Nephron progenitor cell (in vitro differentiated cells): ENCODE data around the gene INSC.
A peak's percentile ranks its signal among the peaks of the same experiment; 100 is the strongest.

Source experiments
- DNase-seq: peaks from one replicate; pipeline ENCODE4 v3.0.0; 2021
- H3K27ac Mint-ChIP-seq: 2 replicates; pipeline ENCODE4 v1.8.0; 2021; ENCODE audit warnings: mild to moderate bottlenecking, moderate library complexity, mixed read lengths
- H3K27me3 Mint-ChIP-seq: 2 replicates; pipeline ENCODE4 v1.8.0; 2021; ENCODE audit warnings: mild to moderate bottlenecking, low read depth, mixed read lengths; ENCODE audit not compliant: poor library complexity
- H3K36me3 Mint-ChIP-seq: 2 replicates; pipeline ENCODE4 v1.8.0; 2021; ENCODE audit warnings: low read depth, mixed read lengths
- H3K4me1 Mint-ChIP-seq: 2 replicates; pipeline ENCODE4 v1.8.0; 2021; ENCODE audit warnings: mixed read lengths
- H3K4me3 Mint-ChIP-seq: 2 replicates; pipeline ENCODE4 v1.8.0; 2021; ENCODE audit warnings: mild to moderate bottlenecking, moderate library complexity, mixed read lengths
- H3K9me3 Mint-ChIP-seq: 2 replicates; pipeline ENCODE4 v1.8.0; 2021; ENCODE audit warnings: mild to moderate bottlenecking, moderate library complexity, mixed read lengths
- TF ChIP-seq, protein P1 (sequence below): fragments of 200-600 bp; sonication (generic); IDR thresholded peaks from 2 replicates; pipeline ENCODE4 v1.5.0; 2021; ENCODE audit warnings: antibody characterized with exemption

The INSC gene

DNA sequence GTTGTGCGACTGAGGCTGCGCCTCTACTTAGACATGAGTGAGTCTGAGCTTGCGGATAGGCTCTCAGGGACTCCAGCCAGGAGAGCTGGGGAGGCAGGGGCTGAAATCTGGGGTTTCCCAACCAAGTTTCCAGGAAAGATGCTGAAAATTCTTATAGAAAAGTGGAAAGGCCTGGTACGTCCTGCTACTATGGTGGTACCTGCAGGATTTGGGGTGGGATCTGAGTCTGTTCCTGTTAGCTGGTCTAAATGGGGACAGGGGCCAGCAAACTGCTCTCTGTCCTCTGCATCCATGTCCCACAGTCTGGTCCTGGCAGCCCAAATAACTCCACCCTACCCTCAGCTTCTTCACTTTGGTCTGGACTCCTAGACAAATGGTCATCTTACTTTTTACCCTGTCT, 86.9 kb downstream of the INSC start:
- Mint-ChIP-seq H3K27me3 (peaks cover 23% of the 10 kb centered on the region), H3K4me1 (no peaks in the 10 kb centered on the region), H3K27ac (no peak overlapping the region), H3K36me3 (no peaks in the 10 kb centered on the region), H3K4me3 (no peak overlapping the region), H3K9me3 (no peaks in the 10 kb centered on the region)
- TF ChIP-seq, protein P1, sequence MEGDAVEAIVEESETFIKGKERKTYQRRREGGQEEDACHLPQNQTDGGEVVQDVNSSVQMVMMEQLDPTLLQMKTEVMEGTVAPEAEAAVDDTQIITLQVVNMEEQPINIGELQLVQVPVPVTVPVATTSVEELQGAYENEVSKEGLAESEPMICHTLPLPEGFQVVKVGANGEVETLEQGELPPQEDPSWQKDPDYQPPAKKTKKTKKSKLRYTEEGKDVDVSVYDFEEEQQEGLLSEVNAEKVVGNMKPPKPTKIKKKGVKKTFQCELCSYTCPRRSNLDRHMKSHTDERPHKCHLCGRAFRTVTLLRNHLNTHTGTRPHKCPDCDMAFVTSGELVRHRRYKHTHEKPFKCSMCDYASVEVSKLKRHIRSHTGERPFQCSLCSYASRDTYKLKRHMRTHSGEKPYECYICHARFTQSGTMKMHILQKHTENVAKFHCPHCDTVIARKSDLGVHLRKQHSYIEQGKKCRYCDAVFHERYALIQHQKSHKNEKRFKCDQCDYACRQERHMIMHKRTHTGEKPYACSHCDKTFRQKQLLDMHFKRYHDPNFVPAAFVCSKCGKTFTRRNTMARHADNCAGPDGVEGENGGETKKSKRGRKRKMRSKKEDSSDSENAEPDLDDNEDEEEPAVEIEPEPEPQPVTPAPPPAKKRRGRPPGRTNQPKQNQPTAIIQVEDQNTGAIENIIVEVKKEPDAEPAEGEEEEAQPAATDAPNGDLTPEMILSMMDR, result no peak
- DNase-seq, result no peak

DNA sequence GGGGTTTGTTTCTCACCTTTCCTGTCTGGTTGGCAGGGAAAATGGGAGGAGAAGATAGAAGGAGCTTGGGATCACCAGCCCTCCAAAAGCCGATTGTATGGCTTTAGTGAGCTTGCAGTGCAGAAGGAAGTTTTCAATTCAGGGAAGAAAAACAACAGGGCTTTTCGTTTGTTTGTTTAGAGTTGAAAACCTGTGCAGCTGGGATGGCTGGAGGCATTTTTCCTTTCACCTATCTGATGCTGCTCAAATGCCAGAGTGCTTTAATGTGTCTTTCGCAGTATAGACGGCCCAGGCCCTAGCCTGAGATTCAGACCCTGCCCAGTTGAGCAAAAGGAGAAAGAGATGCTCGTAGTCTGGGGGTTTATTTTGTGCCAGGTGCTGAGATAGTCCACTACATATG, 87.9 kb downstream of the INSC start:
- Mint-ChIP-seq H3K27me3 (peaks cover 20% of the 10 kb centered on the region), H3K4me3 (no peak overlapping the region), H3K4me1 (no peaks in the 10 kb centered on the region), H3K9me3 (no peaks in the 10 kb centered on the region), H3K27ac (no peak overlapping the region), H3K36me3 (no peaks in the 10 kb centered on the region)
- DNase-seq, result no peak
- TF ChIP-seq, protein P1, result no peak

- no peak for DNase-seq
- H3K27ac Mint-ChIP-seq, result no peak overlapping the region
- H3K9me3 Mint-ChIP-seq, result no peaks in the 10 kb centered on the region
- H3K4me3 Mint-ChIP-seq, result no peak overlapping the region
- TF ChIP-seq, protein P1, result no peak
- no peaks in the 10 kb centered on the region for H3K4me1 Mint-ChIP-seq
- no peaks in the 10 kb centered on the region for H3K36me3 Mint-ChIP-seq
- H3K27me3 Mint-ChIP-seq, result peaks cover 16% of the 10 kb centered on the region
These were observed 90.0 kb downstream of the INSC start for GRCh38 chr11:15204711-15205110.

GRCh38 chr11:15206791-15207190, 92.1 kb downstream of the INSC start:
- peaks cover 12% of the 10 kb centered on the region for H3K27me3 Mint-ChIP-seq
- no peaks in the 10 kb centered on the region for H3K36me3 Mint-ChIP-seq
- no peak overlapping the region for H3K4me3 Mint-ChIP-seq
- TF ChIP-seq, protein P1, result no peak
- H3K27ac Mint-ChIP-seq, result no peak overlapping the region
- DNase-seq, result no peak
- no peaks in the 10 kb centered on the region for H3K9me3 Mint-ChIP-seq
- no peaks in the 10 kb centered on the region for H3K4me1 Mint-ChIP-seq

DNA sequence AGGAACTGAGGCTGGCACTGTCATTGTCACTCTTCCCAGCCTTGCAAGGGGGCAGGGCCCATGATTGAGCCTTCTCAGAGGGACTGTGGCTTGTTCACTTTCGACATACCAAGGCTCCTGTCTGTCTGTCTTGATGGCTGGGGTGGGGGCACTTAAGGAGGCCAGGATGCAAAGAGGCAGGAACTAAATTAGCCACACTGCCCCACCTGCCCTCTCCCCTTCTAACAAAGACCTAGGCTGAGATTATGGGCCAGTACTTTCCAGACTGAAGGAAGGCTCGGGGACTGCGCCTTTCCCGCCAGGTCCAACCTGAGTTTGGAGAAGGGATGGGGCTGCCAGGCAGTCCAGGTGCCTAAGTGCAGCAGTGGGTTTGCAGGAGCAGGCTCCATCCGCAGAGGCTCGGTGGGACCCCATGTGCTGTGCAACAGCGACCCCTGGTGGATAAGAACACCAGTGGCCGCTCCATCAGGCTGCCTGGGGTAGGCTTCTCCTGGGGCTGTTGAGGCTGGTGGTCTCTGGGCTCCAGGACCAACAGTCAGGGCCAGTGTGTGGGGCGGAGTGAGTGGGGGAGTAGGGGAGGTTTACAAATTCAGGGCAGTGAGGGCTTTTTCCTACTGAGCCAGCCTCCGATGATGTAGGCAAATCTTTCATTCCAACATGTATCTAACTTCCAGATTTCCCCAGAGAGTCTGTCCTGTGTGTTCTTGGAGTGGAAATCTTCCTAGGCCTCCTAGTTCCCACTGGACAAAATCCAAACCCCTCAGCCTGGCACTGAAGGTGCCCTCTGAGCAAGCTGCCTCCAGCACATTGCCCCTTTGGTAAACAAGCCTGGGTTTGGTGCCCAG, 93.9 kb downstream of the INSC start:
- H3K27me3 Mint-ChIP-seq, result peaks cover 9% of the 10 kb centered on the region
- H3K27ac Mint-ChIP-seq, result no peak overlapping the region
- no peaks in the 10 kb centered on the region for H3K9me3 Mint-ChIP-seq
- H3K4me1 Mint-ChIP-seq, result no peaks in the 10 kb centered on the region
- DNase-seq, result peak; percentile 91
- H3K36me3 Mint-ChIP-seq, result no peaks in the 10 kb centered on the region
- TF ChIP-seq, protein P1, result peak; percentile 96
- no peak overlapping the region for H3K4me3 Mint-ChIP-seq

DNA sequence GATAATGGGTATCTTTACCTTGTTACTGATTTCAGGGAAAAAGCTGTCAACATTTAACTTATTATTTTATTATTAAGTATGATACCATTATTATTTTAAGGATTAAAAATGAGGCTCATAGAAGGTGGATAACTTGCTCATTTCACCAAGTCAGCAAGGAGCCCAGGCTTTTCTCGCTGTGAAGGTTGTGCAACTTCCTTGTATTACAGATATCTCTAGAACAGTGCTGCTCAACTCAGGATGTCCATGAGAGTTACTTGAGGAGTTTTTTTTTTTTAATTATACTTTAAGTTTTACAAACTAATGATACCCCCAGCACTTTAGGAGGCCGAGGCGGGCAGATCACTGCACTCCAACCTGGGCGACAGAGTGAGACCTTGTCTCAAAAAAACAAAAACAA, 98.2 kb downstream of the INSC start:
- no peaks in the 10 kb centered on the region for H3K36me3 Mint-ChIP-seq
- H3K27me3 Mint-ChIP-seq, result peaks cover 9% of the 10 kb centered on the region
- H3K27ac Mint-ChIP-seq, result no peak overlapping the region
- H3K4me3 Mint-ChIP-seq, result no peak overlapping the region
- no peak for DNase-seq
- TF ChIP-seq, protein P1, result no peak
- no peaks in the 10 kb centered on the region for H3K9me3 Mint-ChIP-seq
- peaks cover 11% of the 10 kb centered on the region for H3K4me1 Mint-ChIP-seq
